ENCODE data around the gene MAB21L2.
"Not testable (repeated sequence)": the region's sequence is repeated elsewhere in the genome, so short reads cannot be mapped to it uniquely, and the experiment has no call there.

The MAB21L2 gene

GRCh38 chr4:150546286-150546685, 35.7 kb upstream of the MAB21L2 start:
- TF ChIP-seq, protein P1, sequence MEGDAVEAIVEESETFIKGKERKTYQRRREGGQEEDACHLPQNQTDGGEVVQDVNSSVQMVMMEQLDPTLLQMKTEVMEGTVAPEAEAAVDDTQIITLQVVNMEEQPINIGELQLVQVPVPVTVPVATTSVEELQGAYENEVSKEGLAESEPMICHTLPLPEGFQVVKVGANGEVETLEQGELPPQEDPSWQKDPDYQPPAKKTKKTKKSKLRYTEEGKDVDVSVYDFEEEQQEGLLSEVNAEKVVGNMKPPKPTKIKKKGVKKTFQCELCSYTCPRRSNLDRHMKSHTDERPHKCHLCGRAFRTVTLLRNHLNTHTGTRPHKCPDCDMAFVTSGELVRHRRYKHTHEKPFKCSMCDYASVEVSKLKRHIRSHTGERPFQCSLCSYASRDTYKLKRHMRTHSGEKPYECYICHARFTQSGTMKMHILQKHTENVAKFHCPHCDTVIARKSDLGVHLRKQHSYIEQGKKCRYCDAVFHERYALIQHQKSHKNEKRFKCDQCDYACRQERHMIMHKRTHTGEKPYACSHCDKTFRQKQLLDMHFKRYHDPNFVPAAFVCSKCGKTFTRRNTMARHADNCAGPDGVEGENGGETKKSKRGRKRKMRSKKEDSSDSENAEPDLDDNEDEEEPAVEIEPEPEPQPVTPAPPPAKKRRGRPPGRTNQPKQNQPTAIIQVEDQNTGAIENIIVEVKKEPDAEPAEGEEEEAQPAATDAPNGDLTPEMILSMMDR (IDR thresholded peaks at IDR 0.05; ENCODE audit: extremely low read depth, missing control alignments): no peak
- no peak for DNase-seq (ENCODE audit: low spot score)

DNA sequence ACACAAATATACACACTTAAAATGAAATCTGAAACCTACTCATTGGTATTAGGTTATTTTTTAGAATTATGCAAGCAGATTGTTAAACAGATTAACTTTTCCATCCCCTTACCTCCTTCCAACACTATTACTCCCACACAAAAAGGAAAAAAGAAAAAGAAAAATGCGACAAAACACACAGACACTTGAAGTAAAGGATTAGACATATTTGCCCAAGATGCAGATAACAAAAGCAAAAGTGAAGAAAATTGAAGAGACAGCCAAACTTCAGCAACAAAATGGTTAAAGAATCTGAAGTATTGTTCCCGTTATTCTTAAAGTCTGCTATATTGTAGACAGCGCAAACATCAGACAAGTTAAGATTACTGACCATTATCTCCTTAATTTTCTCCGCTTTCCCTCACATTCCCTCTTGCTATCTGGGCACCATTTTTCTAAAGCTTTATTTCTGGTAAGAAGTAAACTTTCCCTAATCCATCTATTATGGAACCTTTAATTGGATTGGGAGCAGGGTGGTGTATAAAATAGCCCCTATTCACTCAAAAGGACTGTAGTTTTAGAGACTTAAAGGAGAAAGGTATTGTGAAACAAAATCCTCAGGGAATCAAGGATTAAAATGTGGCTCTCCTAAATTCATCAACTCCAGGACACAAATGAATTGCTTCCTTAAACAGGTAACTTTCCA, 34.7 kb upstream of the MAB21L2 start:
- DNase-seq (ENCODE audit: low spot score): no peak
- TF ChIP-seq, protein P1 (IDR thresholded peaks at IDR 0.05; ENCODE audit: extremely low read depth, missing control alignments): no peak

- DNase-seq (ENCODE audit: low spot score): not testable (repeated sequence)
These were observed 24.1 kb upstream of the MAB21L2 start for GRCh38 chr4:150557811-150558210.

- DNase-seq (ENCODE audit: low spot score): no peak
- TF ChIP-seq, protein P1 (IDR thresholded peaks at IDR 0.05; ENCODE audit: extremely low read depth, missing control alignments): no peak
These were observed 20.7 kb upstream of the MAB21L2 start for GRCh38 chr4:150561143-150561737.

DNA sequence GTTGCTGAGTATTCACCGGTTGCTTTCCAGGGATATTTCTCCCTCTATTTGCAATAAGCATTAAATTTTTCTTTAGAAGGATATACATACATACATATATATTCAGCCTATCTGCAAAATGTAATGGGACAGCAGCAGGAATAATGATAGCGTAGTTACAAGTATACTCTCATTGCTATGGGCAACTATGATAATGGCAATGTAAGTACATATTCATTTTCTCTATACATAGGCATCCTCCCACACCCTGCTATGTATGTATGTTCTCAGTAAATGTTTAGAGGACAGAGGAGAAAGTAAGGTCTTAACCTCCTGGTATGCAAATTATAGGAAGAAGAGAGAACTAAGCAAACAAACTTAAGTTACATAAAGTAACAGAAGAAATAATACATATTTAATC, 19.7 kb upstream of the MAB21L2 start:
- TF ChIP-seq, protein P1 (IDR thresholded peaks at IDR 0.05; ENCODE audit: extremely low read depth, missing control alignments): no peak
- DNase-seq (ENCODE audit: low spot score): no peak

GRCh38 chr4:150562751-150563150, 19.2 kb upstream of the MAB21L2 start:
- TF ChIP-seq, protein P1 (IDR thresholded peaks at IDR 0.05; ENCODE audit: extremely low read depth, missing control alignments): no peak
- no peak for DNase-seq (ENCODE audit: low spot score)

DNA sequence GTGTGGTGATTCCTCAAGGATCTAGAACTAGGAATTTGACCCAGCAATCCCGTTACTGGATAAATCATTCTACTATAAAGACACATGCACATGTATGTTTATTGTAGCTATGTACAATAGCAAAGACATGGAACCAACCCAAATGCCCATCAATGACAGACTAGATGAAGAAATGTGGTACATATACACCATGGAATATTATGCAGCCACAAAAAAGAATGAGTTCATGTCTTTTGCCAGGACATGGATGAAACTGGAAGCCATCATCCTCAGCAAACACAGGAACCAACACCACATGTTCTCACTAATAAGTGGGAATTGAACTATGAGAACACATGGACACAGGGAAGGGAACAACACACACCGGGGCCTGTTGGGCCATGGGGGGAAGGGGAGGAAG, 17.0 kb upstream of the MAB21L2 start:
- not testable (repeated sequence) for DNase-seq (ENCODE audit: low spot score)

- DNase-seq (ENCODE audit: low spot score): no peak
- TF ChIP-seq, protein P1 (IDR thresholded peaks at IDR 0.05; ENCODE audit: extremely low read depth, missing control alignments): no peak
These were observed 14.9 kb upstream of the MAB21L2 start for GRCh38 chr4:150567070-150567469.

All from GM20000 (cell line).